HuH-7 (cell line): ENCODE measurements around the gene RNF138.
"Not testable (repeated sequence)": the region's sequence is repeated elsewhere in the genome, so short reads cannot be mapped to it uniquely, and the experiment has no call there.

ENCODE experiments used
- DNase-seq: peaks from one replicate; pipeline ENCODE4 v3.0.0; 2011; ENCODE audit warnings: low spot score

The RNF138 gene

DNA sequence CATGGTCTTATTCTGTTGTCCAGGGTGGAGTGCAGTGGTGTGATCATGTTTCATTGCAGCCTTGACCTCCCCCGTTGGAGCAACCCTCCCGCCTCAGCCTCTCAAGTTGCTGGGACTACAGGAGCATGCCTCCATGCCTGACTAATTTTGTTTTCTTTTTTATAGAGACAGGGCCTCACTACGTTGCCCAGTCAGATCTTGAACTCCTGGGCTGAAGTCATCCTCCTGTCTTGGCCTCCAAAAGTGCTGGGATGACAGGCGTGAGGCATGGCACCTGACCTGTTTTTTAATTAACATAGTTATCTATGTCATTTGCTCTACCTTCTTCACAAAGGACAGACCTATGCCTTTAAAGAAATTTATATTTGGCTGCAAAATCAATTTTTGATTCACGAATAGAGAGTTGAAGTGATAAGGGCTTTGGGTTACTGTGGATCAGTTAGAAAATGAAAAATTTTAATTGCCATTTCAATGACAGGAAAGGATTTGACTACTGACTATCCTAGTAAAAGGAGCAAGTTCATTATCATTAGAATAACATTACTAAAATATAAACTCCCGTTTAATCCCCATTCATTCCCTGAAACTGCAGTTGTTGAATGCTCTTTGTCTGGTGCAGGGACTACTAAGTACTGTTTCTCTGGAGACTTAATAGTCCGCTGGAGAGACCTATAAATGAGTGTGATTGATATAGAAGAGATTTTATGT, 3.7 kb downstream of the RNF138 start:
- no peak for DNase-seq

DNA sequence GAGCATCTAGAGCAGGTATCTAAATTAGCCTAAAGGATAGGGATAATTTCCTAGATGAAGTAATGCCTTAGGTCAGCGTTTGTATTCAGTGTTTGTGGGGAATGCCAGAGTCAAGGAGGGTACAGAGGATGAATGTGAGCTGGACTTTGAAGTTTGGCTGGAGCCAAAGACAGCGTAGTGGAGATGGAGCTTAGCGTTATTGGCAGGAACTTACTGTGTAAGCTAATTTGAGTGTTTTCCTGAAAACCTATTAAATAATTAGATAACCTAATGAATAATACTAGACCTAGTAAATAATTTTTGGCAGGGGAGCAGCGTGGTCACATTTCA, 4.2 kb downstream of the RNF138 start:
- DNase-seq: no peak

DNA sequence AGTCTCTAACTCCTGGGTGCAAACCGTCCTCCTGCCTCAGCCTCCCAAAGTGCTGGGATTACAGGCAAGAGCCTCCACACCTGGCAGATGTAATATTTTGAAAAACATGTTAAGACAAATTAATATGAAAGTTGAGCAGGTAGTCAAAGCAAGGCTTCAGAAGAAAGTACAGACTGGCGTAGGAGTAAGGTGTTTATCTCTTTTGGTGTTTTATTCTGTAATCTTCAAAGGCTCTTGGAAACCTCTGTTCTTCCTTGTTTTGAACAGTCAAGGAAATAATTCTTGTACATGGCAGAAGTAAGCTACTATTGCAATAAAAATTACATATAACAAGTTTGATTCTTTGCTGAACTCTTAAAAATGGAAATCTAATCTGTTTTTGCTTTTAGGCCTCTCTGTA, 5.3 kb downstream of the RNF138 start:
- DNase-seq: no peak

DNA sequence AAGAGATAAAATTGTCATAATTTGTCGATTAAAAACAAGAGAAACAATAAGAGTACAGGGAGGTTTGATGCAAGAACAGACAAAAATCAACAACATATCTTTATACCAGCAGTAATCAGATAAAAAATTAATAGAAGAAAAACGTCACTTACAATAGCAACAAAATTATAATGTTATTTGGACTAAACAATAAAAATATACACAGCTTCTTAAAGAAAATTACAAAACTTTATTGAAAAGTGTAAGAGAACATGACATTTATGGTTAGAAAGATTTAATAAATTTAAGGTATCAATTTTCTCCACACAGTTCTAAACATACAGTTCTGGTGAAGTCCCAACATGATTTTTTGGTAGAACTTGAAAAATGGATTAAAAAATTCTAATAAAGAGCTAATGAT, 12.8 kb downstream of the RNF138 start:
- DNase-seq: no peak

DNA sequence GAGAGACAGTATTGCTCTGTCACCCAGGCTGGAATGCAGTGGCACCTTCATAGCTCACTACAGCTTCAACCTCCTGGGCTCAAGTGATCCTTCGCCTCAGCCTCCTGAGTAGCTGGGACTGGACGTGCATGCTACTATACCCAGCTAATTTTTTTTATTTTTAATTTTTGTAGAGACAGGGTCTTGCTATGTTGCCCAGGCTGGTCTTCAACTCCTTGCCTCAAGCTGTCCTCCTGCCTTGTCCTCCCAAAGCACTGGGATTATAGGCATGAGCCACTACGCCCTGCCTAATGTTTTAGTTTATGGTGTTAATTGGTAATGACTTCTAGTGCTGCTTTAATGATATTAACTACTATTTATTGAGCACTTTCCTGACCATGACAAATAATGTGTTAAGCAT, 18.3 kb downstream of the RNF138 start:
- DNase-seq: no peak

DNA sequence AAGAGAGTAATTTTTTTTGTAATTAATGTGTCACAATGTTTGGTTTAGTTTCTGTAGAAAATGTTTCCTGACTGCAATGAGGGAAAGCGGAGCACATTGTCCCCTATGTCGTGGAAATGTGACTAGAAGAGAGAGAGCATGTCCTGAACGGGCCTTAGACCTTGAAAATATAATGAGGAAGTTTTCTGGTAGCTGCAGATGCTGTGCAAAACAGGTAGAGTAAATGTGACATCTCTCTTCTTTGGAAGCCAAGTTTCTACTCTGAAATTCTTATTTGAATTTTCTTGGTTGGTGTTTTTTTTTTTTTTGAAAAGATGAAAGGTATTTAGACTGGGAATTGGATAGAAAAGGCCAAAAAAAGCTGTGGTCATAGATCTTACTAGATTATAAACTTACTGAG, 20.0 kb downstream of the RNF138 start:
- no peak for DNase-seq

DNA sequence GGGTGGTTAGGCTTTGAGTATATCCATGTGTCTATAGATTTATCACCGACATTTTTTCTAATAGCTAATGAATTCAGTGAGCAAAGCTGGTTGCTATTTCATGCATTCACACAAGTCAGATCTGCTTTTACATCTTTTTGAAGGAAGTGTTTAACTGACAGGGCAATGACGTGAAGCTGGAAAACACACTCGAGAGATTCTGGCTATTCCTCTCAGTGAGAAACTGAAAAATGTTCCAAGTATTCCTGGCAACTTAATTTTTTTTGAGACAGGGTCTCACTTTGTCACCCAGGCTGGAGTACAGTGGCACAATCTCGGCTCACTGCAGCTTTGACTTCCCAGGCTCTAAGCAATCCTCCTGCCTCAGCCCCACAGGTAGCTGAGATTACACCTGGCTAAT, 21.2 kb downstream of the RNF138 start:
- no peak for DNase-seq

DNA sequence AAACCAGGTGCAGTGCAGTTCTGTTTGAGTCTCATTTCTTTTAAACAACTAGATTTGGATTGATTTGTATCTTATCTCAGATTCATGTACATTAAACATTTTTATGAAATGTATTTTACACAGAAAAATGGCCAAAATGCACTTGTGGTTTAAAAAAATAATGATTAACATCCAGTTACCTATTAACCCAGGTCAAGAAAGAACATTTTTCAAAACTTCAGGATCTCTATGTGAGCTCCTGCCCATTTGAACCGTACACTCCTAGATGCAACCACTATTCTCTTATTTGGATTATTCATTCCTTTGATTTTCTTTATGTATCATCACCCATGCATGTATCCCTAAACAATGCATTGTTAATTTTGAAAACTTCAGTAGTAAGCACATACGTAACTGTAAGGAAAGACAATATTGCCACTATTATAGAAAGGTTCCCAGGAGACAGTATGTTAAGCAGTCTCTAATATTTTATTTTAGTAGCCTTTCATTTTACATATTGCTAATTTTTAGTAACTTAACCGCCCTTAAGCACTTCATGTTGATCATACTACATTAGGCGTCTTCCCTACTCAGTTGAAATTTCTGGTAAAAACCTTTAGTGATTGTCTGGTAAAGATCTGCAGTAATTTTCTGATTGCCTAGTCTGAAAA, 22.7 kb downstream of the RNF138 start:
- DNase-seq: no peak

DNA sequence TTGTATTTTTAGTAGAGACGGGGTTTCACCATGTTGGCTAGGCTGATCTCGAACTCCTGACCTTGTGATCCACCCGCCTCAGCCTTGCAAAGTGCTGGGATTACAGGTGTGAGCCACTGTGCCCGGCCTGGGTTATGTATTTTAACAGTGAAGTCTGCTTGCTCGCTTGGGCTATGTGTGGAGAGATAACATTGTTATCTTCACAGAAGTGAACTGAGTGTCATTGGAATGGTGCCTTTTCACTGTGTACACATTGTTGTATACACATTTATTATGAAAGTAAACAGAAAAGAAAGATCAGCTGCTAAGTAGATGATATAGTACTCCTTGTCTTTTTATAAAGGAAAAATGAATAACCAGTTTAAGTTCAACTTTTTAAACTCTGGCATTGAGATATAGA, 30.4 kb downstream of the RNF138 start:
- DNase-seq: no peak

DNA sequence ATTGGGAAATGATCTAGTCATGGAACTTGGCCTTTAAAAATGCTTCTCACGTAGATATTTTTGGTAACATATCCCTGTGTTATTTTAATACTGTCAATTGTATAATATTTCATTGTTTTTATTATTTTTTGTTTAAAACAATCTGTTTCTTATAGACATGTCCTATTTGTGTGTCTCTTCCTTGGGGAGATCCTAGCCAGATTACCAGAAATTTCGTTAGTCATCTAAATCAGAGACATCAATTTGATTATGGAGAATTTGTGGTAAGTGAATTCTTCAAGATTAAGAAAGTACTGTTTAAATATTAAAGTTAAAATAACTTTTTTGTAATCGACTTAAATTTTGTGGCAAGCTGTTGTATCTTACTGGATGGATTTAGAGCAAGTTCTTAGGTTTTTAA, 34.9 kb downstream of the RNF138 start:
- no peak for DNase-seq

DNA sequence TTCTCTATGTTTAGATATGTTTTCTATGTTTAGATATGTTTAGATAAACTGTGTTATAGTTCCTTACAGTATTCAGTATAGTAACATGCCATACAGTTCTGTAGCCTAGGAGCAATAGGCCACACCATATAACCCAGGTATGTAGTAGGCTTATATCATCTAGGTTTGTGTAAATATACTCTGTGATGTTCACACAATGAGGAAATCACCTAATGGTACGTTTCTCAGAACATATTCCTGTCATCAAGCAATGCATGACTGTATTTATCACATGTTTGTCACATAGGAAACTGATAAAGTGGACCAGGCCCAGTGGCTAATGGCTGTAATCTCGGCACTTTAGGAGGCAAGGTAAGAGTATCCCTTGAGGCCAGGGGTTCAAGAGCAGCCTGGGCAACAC, 44.0 kb downstream of the RNF138 start:
- DNase-seq: no peak

DNA sequence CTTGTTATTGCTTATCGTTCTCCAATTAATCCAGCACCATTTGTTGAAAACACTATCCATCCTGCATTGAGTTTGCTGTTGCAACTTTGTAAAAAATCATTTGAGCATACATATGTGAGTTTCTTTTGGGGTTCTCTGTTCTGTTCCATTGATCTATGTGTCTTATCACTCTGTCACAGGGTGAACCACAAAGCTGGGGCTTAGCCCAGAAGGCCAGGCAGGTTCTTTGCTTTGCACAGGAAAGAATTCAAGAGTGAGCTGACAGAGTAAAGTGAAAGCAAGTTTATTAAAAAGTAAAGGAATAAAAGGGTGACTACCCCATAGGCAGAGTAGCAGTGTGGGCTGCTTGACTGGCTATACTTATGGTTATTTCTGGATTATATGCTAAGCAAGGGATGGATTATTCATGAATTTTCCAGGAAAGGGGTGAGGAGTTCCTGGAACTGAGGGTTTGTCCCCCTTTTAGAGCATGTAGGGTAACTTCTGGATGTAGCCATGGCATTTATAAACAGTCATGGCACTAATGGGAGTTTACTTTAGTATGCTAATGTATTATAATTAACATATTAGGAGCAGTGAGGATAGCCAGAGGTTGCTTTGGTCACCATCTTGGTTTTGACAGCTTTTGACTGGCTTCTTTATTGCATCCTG, 46.8 kb downstream of the RNF138 start:
- DNase-seq: no peak

DNA sequence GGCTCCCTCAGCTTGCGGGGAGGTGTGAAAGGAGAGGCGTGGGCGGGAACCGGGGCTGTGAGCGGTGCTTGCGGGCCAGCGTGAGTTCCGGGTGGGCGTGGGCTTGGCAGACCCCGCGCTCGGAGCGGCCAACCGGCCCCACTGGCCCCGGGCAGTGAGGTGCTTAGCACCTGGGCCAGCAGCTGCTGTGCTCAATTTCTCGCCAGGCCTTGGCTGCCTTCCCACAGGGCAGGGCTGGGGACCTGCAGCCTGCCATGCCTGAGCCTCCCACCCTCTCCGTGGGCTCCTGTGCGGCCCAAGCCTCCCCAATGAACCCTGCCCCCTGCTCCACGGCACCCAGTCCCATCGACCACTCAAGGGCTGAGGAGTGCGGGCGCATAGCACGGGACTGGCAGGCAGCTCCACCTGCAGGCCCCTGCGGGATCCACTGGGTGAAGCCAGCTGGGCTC, 48.2 kb downstream of the RNF138 start:
- no peak for DNase-seq

DNA sequence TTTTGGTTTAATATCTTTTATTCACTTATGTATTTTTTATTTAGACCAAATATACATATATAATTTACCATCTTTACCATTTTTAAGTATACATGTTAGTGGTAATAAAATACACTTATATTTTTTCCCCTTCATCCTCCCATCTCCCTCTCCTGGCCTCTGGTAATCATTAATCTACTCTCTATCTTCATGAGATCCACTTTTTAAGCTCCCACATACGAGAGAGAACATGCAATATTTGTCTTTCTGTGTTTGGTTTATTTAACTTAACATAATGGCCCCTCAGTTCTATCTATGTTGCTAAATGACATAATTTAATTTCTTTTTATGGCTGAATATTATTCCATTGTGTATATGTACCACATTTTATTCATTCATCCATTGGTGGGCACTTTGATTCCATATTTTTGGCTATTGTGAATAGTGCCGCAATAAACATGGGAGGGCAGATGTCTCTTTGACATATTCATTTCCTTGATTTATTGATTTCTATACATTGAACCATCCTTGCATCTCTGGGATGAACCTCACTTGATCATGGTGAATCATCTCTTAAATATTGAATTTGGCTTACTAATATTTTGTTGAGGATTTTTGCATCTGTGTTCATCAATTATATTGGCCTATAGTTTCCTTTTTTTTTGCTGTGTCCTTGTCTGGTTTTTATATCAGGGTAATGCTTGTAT, 56.7 kb downstream of the RNF138 start:
- no peak for DNase-seq

DNA sequence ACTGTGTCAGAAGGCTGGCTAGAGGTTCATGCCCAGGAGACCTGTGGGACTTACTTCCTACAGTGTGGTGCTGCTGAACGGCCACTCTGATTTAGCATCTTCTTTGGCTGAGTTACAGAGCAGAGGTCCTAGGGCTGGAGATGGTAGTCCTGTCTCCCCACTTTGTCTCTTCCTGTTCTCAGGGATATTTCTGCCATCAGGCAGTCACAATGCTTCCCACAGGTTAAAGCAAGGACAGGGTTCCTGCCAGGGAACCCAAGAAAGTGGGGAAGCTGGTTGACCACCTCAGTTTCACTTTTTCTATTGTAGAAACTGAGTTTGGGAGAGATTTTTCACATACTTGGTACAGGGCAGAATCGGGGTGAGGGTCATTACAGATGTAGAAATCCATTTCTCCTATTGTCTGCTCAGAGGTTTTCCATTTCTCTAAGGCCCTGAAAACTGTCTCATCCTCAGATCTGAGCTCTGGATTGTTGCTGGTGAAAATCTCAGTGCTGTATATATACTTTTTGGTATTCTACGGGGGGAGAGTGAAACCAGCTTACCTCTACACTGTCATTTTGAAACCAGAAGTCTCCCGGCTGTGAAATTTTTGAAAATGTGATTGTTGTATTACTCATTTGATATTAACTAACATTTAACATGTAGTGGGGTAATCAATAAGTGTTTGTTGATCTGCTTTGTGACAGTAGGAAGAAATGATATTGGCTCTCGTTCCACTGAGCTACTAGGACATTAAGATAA, 61.2 kb downstream of the RNF138 start:
- no peak for DNase-seq

DNA sequence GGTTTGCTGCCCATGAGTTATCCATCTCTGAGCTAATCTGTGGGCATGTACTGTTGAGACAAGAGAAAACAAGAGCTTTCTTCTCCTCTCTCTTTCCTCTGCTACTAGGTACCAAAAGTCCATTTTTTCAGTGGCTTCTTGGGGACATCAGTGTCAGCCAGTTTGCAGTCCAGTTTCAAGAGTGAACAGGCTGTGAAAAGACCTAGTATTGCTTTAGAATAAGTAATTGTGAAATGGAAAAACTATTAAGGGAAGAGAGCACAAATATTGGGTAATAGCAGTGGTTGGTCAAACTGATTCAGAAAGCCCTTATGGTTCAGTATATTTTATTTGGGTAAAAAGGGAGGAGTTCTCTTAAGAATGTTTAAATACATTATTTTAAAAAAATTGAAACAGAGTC, 65.2 kb downstream of the RNF138 start:
- no peak for DNase-seq

DNA sequence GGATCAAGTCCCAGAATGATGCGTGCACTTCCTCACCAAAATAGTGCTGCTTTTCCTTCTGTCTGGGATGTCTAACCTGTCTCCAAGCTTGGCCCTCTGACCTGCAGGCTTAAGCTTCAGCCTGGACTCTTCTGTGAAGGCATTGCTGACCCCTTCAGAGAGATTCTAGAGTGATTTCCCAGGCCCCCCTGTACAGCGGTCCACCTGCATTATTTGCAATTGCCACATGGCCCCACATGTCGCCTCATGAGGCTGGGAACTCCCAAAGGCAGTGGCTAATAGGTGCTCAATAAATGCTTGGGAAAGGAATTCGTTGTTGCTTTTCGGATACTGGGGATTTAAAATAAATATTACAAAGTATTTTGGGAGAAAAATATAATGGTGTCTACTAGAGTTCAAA, 65.9 kb downstream of the RNF138 start:
- no peak for DNase-seq

DNA sequence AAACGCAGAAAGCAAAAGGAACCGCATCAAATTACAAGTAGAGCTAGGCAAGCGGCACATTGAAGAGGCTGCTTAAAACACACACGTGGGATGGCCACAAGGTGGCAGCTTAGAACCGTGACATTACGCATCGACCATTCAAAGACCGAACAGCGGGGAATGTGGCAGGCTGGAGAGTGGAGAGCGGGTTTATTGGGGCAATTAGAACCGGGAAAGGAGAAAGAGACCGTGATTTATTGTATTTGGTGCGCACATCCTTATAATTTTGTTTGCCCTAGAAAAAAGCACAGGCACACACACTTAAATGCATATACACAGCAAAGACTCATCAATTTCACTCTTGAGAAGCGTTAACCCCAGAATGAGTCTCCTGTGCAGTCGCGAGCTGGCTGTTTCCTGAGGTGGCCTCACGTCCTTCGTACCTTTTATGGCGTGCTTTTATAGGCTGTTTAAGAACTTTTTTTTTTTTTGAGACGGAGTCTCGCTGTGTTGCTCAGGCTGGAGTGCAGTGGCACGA, 66.5 kb downstream of the RNF138 start:
- peak; percentile 43 for DNase-seq

DNA sequence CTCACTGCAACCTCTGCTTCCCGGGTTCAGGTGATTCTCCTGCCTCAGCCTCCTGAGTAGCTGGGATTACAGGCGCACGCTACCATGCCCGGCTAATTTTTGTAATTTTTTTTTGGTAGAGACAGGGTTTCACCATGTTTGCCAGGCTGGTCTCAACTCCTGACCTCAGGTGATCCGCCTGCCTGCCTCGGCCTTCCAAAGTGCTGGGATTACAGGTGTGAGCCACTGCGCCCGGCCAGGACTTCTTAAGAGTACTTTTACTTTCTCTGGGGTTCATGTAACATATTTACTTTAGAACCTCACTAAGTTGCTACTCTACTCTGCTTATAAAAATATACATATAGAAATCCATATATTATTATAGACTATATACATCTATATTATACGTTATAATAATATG, 67.0 kb downstream of the RNF138 start:
- not testable (repeated sequence) for DNase-seq

DNA sequence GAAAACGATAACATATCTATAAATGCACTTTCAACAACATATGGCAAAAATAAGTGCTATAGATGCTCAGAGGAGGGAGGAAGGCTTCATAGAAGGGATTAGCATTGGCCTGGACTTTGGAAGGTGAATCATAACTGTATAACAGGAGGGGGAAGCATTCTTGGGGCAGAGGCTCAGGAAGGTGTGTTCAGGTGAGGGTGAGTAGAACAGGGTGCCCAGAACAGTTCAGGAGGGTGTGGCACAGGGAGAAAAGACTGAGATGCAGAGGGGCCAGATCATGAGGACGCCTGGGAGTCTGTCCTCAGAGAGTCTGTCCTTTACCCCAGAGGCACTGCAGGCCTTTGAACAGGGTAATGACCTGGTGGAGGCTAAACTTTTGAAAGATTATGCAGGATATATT, 68.9 kb downstream of the RNF138 start:
- no peak for DNase-seq

DNA sequence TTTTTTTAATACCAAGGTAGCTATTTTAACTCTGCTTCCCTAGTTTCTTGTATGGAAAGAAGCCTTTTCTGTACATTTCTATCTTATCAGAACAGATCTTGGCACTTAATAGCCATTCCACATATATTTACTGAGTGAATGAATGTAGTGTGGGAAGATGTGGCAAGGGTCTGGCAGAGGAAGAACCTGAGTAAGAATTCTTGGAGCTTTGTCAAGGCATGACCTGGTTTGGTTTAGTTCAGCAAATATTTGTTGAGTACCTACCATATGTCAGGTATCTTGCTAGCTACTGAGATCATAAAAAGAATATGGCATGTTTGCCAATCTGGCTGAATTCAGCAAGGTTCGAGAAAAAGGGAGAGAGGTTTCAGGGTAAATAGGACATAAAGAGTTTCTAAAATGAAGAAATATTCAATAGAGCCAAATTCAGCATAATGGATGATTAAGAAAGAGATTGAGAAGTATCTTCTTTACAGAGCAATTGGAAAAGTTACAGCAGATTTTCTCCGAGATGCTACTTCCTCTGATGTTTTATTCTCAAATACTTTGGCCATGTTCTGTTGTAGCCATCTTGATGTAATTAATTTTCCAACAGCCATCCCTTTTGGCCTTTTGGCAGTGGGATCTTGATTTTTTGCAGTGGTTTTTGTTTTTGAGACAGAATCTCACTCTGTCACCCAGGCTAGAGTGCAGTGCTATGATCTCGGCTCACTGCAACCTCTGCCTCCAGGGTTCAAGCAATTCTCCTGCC, 76.5 kb downstream of the RNF138 start:
- DNase-seq: no peak
